LNCAP (cell line): ENCODE measurements around the gene FKBP11.

Experiments used
- CTCF ChIP-seq: fragments of 450-650 bp; IDR thresholded peaks from 2 replicates; pipeline ENCODE4 v1.5.1; 2017; ENCODE audit warnings: mild to moderate bottlenecking

FKBP11 gene

GRCh38 chr12:48901278-48901677 lies 24.0 kb downstream of the FKBP11 start:
- TF ChIP-seq CTCF: no peak

- no peak for TF ChIP-seq CTCF
Observed at GRCh38 chr12:48899651-48900050, 25.6 kb downstream of the FKBP11 start.

- TF ChIP-seq CTCF: no peak
Observed at GRCh38 chr12:48894271-48894670, 31.0 kb downstream of the FKBP11 start.

- TF ChIP-seq CTCF: peak; percentile 73
Observed at GRCh38 chr12:48890657-48891418, 34.5 kb downstream of the FKBP11 start.

- TF ChIP-seq CTCF: no peak
Observed at GRCh38 chr12:48889679-48890078, 35.6 kb downstream of the FKBP11 start.

GRCh38 chr12:48883305-48884161 lies 41.8 kb downstream of the FKBP11 start:
- TF ChIP-seq CTCF: no peak

GRCh38 chr12:48882972-48883304 lies 42.4 kb downstream of the FKBP11 start:
- no peak for TF ChIP-seq CTCF
